Ectodermal cell (in vitro differentiated cells): ENCODE data around the gene RGMA.

Experiments
- H3K27ac ChIP-seq: 2 replicates; pipeline ENCODE4 v1.7.0; 2013; ENCODE audit warnings: mild to moderate bottlenecking, low read depth, low read length; ENCODE audit not compliant: insufficient read depth, poor library complexity, severe bottlenecking
- H3K27me3 ChIP-seq: 2 replicates; pipeline ENCODE4 v1.7.0; 2013; ENCODE audit warnings: mild to moderate bottlenecking, low read length; ENCODE audit not compliant: insufficient read depth, control insufficient read depth, poor library complexity, severe bottlenecking
- H3K36me3 ChIP-seq: one replicate; pipeline ENCODE4 v1.7.0; 2013; ENCODE audit warnings: low read length; ENCODE audit not compliant: control insufficient read depth, insufficient read depth
- H3K4me1 ChIP-seq: one replicate; pipeline ENCODE4 v1.7.0; 2013; ENCODE audit warnings: low read length; ENCODE audit not compliant: control insufficient read depth, insufficient read depth
- H3K4me3 ChIP-seq: 2 replicates; pipeline ENCODE4 v1.7.0; 2013; ENCODE audit warnings: low read depth, low read length, control low read depth; ENCODE audit not compliant: insufficient read depth
- H3K9me3 ChIP-seq: 2 replicates; pipeline ENCODE4 v1.7.0; 2013; ENCODE audit warnings: mild to moderate bottlenecking, low read length, moderate library complexity; ENCODE audit not compliant: control insufficient read depth
- WGBS, 2 experiments: methylation state at CpG; one replicate each; pipeline ENCODE4 v1.1.7; 2013; ENCODE audit warnings: missing lambda C conversion rate in 2 of 2; 5-methylcytosine and 5-hydroxymethylcytosine counted together

RGMA gene

GRCh38 chr15:93028632-93029213, 60.3 kb downstream of the RGMA start:
- Histone ChIP-seq H3K27me3 (no peaks in the 10 kb centered on the region), H3K4me3 (no peak overlapping the region), H3K27ac (no peak overlapping the region), H3K36me3 (peaks cover 17% of the 10 kb centered on the region), H3K9me3 (no peaks in the 10 kb centered on the region), H3K4me1 (no peaks in the 10 kb centered on the region)
- WGBS, 2 experiments = 92 to 93% methylated on average over 21 of the region's 21 CpGs

GRCh38 chr15:93028111-93028631, 60.8 kb downstream of the RGMA start:
- 91 to 94% methylated on average over 13 of the region's 13 CpGs for WGBS, 2 experiments
- H3K9me3 ChIP-seq = no peaks in the 10 kb centered on the region
- H3K4me1 ChIP-seq = no peaks in the 10 kb centered on the region
- H3K27ac ChIP-seq = peak overlapping the region; percentile 6
- peaks cover 17% of the 10 kb centered on the region for H3K36me3 ChIP-seq
- no peak overlapping the region for H3K4me3 ChIP-seq
- no peaks in the 10 kb centered on the region for H3K27me3 ChIP-seq

- no peaks in the 10 kb centered on the region for H3K27me3 ChIP-seq
- peaks cover 17% of the 10 kb centered on the region for H3K36me3 ChIP-seq
- WGBS, 2 experiments = 92 to 96% methylated on average over 10 of the region's 10 CpGs
- no peaks in the 10 kb centered on the region for H3K9me3 ChIP-seq
- no peak overlapping the region for H3K27ac ChIP-seq
- H3K4me3 ChIP-seq = no peak overlapping the region
- H3K4me1 ChIP-seq = no peaks in the 10 kb centered on the region
These were observed 61.6 kb downstream of the RGMA start for GRCh38 chr15:93027413-93027812.

GRCh38 chr15:93026380-93026817, 62.6 kb downstream of the RGMA start:
- WGBS, 2 experiments = 95 to 97% methylated on average over 9 of the region's 9 CpGs
- no peak overlapping the region for H3K27ac ChIP-seq

GRCh38 chr15:93025625-93025982, 63.4 kb downstream of the RGMA start:
- H3K36me3 ChIP-seq = peaks cover 32% of the 10 kb centered on the region
- H3K27ac ChIP-seq = no peak overlapping the region
- H3K4me1 ChIP-seq = no peaks in the 10 kb centered on the region
- no peak overlapping the region for H3K4me3 ChIP-seq
- H3K27me3 ChIP-seq = no peaks in the 10 kb centered on the region
- no peaks in the 10 kb centered on the region for H3K9me3 ChIP-seq
- WGBS, 2 experiments = 91 to 100% methylated on average over 1 of the region's 1 CpG

More at GRCh38 chr15:93026380-93026817, 62.6 kb downstream of the RGMA start:
- no peaks in the 10 kb centered on the region for H3K9me3 ChIP-seq
- H3K4me1 ChIP-seq = no peaks in the 10 kb centered on the region
- H3K4me3 ChIP-seq = no peak overlapping the region
- no peaks in the 10 kb centered on the region for H3K27me3 ChIP-seq
- peaks cover 24% of the 10 kb centered on the region for H3K36me3 ChIP-seq

- Histone ChIP-seq H3K36me3 (peaks cover 38% of the 10 kb centered on the region), H3K27ac (no peak overlapping the region), H3K9me3 (no peaks in the 10 kb centered on the region), H3K27me3 (no peaks in the 10 kb centered on the region), H3K4me1 (no peaks in the 10 kb centered on the region), H3K4me3 (no peak overlapping the region)
- 95 to 97% methylated on average over 8 of the region's 8 CpGs for WGBS, 2 experiments
These were observed 64.0 kb downstream of the RGMA start for GRCh38 chr15:93024716-93025624.

GRCh38 chr15:93024293-93024692, 64.7 kb downstream of the RGMA start:
- H3K27ac ChIP-seq = no peak overlapping the region
- no peak overlapping the region for H3K4me3 ChIP-seq
- no peaks in the 10 kb centered on the region for H3K4me1 ChIP-seq
- WGBS, 2 experiments = 93 to 96% methylated on average over 10 of the region's 10 CpGs
- peaks cover 45% of the 10 kb centered on the region for H3K36me3 ChIP-seq
- no peaks in the 10 kb centered on the region for H3K9me3 ChIP-seq
- no peaks in the 10 kb centered on the region for H3K27me3 ChIP-seq

- Histone ChIP-seq H3K4me3 (no peak overlapping the region), H3K27me3 (no peaks in the 10 kb centered on the region), H3K36me3 (peaks cover 67% of the 10 kb centered on the region), H3K27ac (no peak overlapping the region), H3K4me1 (no peaks in the 10 kb centered on the region), H3K9me3 (no peaks in the 10 kb centered on the region)
- WGBS, 2 experiments = 96 to 97% methylated on average over 3 of the region's 3 CpGs
These were observed 67.8 kb downstream of the RGMA start for GRCh38 chr15:93020976-93021772.

GRCh38 chr15:93019971-93020370, 69.0 kb downstream of the RGMA start:
- peaks cover 75% of the 10 kb centered on the region for H3K36me3 ChIP-seq
- H3K9me3 ChIP-seq = no peaks in the 10 kb centered on the region
- no peaks in the 10 kb centered on the region for H3K27me3 ChIP-seq
- no peak overlapping the region for H3K4me3 ChIP-seq
- no peaks in the 10 kb centered on the region for H3K4me1 ChIP-seq
- WGBS, 2 experiments = 96 to 98% methylated on average over 10 of the region's 10 CpGs
- no peak overlapping the region for H3K27ac ChIP-seq

- no peak overlapping the region for H3K4me3 ChIP-seq
- peaks cover 75% of the 10 kb centered on the region for H3K36me3 ChIP-seq
- H3K27ac ChIP-seq = no peak overlapping the region
- H3K4me1 ChIP-seq = no peaks in the 10 kb centered on the region
- no peaks in the 10 kb centered on the region for H3K9me3 ChIP-seq
- H3K27me3 ChIP-seq = no peaks in the 10 kb centered on the region
- 97 to 98% methylated on average over 7 of the region's 7 CpGs for WGBS, 2 experiments
These were observed 69.9 kb downstream of the RGMA start for GRCh38 chr15:93019090-93019489.
